Testis (tissue), 3 donors: ENCODE results near the gene DEFB110. TPM values are rescaled to one million over a fixed set of nuclear protein-coding genes. Genes with fewer than 3 reads are reported as not detected.

Experiments
- DNase-seq: peaks from one replicate; pipeline ENCODE4 v3.0.0-alpha.2; 2019
- H3K27ac ChIP-seq, 2 donors: fragments of 200-600 bp; sonication (generic); one replicate each; pipeline ENCODE4 v1.5.1; 2019
- H3K27me3 ChIP-seq: fragments of 200-600 bp; sonication (generic); one replicate; pipeline ENCODE4 v1.5.1; 2019
- H3K36me3 ChIP-seq: fragments of 200-600 bp; sonication (generic); one replicate; pipeline ENCODE4 v1.5.1; 2017; ENCODE audit warnings: low read depth; ENCODE audit errors: missing control alignments
- H3K4me1 ChIP-seq: fragments of 200-600 bp; sonication (generic); one replicate; pipeline ENCODE4 v1.5.1; 2019
- H3K4me3 ChIP-seq, 2 donors: fragments of 200-600 bp; sonication (generic); one replicate each; pipeline ENCODE4 v1.5.1; 2017 to 2019
- H3K9me3 ChIP-seq: fragments of 200-600 bp; sonication (generic); one replicate; pipeline ENCODE4 v1.5.1; 2017
- POLR2A ChIP-seq: fragments of 450-650 bp; IDR thresholded peaks from one replicate; pipeline ENCODE4 v1.6.1; 2017; ENCODE audit warnings: antibody characterized with exemption, mild to moderate bottlenecking, moderate library complexity
- WGBS, 2 donors: methylation state at CpG; one replicate each; pipeline ENCODE4 v1.1.5; 2018; 5-methylcytosine and 5-hydroxymethylcytosine counted together
- intact Hi-C: fragments of 100-400 bp; cut with DNase I; formaldehyde crosslinking; loops from one replicate; pipeline ENCODE4 v1.15.1; 2023; ENCODE audit warnings: low total_unique reads
- polyA plus RNA-seq: library from polyadenylated mRNA; stranded (reverse); fragments of 350-450 nt; fragmentation: Illumina TruSeq; extraction: RNeasy Lipid Tissue Mini Kit (QIAGEN cat#74804); gene quantifications from one replicate; pipeline ENCODE4 v1.2.3, GENCODE V29; 2014; ENCODE audit warnings: low read depth, low replicate concordance; ENCODE audit not compliant: insufficient read depth
- total RNA-seq, 2 donors: library from RNA; depleted of rRNA; stranded (reverse); fragments of >200 nt; gene quantifications; one replicate each; pipeline ENCODE4 v1.2.3, GENCODE V29; 2016
- TF ChIP-seq, protein P1 (sequence below), 3 experiments: fragments of 450-650 bp in 2 of 3; fragments of 200-600 bp in 1 of 3; sonication (generic) in 1 of 3; IDR thresholded peaks; one replicate each; pipeline ENCODE4 v1.5.1; 2016 to 2019; ENCODE audit warnings: antibody characterized with exemption in 3 of 3, mild to moderate bottlenecking in 2 of 3, moderate library complexity in 1 of 3

The DEFB110 gene
- total and polyA plus RNA-seq, 3 donors from 2014 or later = not detected

DNA sequence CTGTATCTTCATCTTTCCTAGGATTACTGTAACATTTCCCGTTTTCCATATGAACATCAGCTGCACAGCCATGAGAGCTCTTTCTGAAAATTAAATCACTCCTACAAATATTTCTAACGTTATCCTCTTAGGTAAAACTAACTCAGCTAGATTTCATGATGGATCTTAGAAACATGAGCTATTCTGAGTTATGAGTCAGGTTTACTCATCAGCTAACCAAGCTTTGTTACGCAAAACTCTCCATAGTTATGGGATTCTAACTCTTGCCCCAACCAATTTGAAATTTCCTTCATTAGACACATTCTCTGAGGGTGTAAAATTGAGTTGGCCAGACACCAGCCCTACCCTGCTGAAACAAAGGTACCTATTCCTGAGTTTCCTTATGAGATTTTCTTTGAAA is 14.0 kb downstream of the DEFB110 start:
- WGBS, 2 donors = 61 to 76% methylated on average over 3 of the region's 3 CpGs
- intact Hi-C loops = no loop called here
- no peak for TF ChIP-seq POLR2A
- TF ChIP-seq, protein P1, sequence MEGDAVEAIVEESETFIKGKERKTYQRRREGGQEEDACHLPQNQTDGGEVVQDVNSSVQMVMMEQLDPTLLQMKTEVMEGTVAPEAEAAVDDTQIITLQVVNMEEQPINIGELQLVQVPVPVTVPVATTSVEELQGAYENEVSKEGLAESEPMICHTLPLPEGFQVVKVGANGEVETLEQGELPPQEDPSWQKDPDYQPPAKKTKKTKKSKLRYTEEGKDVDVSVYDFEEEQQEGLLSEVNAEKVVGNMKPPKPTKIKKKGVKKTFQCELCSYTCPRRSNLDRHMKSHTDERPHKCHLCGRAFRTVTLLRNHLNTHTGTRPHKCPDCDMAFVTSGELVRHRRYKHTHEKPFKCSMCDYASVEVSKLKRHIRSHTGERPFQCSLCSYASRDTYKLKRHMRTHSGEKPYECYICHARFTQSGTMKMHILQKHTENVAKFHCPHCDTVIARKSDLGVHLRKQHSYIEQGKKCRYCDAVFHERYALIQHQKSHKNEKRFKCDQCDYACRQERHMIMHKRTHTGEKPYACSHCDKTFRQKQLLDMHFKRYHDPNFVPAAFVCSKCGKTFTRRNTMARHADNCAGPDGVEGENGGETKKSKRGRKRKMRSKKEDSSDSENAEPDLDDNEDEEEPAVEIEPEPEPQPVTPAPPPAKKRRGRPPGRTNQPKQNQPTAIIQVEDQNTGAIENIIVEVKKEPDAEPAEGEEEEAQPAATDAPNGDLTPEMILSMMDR (IDR thresholded peaks at IDR 0.05) = no peak

DNA sequence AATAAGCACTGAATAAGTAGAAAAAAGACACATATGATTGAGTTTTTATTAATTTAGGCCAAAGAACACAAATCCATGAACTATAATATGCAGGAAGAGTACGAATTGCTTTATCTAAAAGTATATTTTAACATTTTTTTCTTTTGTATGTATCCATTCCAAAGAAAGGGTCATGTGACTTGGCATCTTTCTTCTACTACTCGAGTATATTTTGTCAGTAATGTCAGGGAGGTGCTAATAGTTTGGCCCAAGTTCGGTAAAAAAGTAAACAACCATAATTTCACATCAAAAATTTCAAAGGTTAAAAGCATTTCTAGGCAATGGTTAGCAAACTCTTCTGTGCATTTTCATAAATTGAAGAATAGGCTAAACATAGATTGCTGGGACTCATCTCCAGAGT is 18.7 kb downstream of the DEFB110 start:
- no peak for TF ChIP-seq POLR2A
- TF ChIP-seq, protein P1 (IDR thresholded peaks at IDR 0.05) = no peak
- H3K9me3 ChIP-seq = no peaks in the 10 kb centered on the region
- H3K4me1 ChIP-seq = no peaks in the 10 kb centered on the region
- H3K36me3 ChIP-seq = no peaks in the 10 kb centered on the region
- no peak for DNase-seq
- no peak overlapping the region for H3K4me3 ChIP-seq
- WGBS, 2 donors = 67 to 77% methylated on average over 3 of the region's 3 CpGs
- intact Hi-C loops = no loop called here
- H3K27ac ChIP-seq = no peak overlapping the region
- H3K27me3 ChIP-seq = no peaks in the 10 kb centered on the region

More for the DNA sequence above, 14.0 kb downstream of the DEFB110 start:
- no peak overlapping the region for H3K4me3 ChIP-seq
- no peaks in the 10 kb centered on the region for H3K27me3 ChIP-seq
- H3K4me1 ChIP-seq = no peaks in the 10 kb centered on the region
- no peak overlapping the region for H3K27ac ChIP-seq
- no peaks in the 10 kb centered on the region for H3K36me3 ChIP-seq
- DNase-seq = no peak
- no peaks in the 10 kb centered on the region for H3K9me3 ChIP-seq

DNA sequence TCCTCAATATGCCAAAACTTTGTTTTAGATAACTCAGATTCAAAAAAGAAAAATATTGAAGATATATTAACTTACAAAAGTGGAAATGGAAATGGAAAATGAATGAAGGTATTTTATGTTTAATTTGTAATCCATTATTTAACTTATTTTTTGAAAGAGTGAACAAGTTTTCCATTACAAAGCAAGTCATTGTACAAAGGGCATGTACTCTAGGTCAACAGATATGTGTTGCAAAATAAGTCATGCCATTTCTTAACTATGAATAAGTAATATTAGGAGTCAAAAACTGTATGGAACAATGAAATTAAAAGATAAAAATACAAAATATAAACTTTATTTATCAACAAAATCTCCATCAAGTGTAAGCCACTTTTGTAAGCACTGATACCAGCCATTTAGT is 26.5 kb downstream of the DEFB110 start:
- H3K36me3 ChIP-seq = no peaks in the 10 kb centered on the region
- intact Hi-C loops = no loop called here
- H3K9me3 ChIP-seq = no peaks in the 10 kb centered on the region
- TF ChIP-seq, protein P1 (IDR thresholded peaks at IDR 0.05) = no peak
- no peak for TF ChIP-seq POLR2A
- no peaks in the 10 kb centered on the region for H3K4me1 ChIP-seq
- no peaks in the 10 kb centered on the region for H3K27me3 ChIP-seq
- H3K4me3 ChIP-seq = no peak overlapping the region
- DNase-seq = no peak
- no peak overlapping the region for H3K27ac ChIP-seq

DNA sequence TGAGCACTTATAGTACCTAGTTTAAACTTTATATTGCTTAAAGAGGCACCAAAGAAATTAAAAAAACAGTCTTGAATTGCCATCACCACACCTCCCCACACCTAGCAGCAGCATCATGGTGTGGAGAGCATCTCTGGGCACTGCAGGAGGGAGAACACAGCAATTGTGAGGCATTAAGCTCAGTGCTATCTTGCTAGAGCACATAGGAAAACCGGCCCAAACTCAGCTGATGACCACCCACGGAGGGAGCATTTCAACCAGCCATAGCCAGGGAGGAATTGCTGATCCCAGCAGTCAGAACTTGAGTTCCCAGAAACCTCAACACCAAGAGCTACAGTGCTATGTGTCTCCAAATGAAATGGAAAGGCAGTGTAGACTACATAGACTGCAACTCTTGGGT is 32.9 kb downstream of the DEFB110 start:
- Histone ChIP-seq H3K36me3 (no peaks in the 10 kb centered on the region), H3K27me3 (no peaks in the 10 kb centered on the region), H3K4me3 (no peak overlapping the region), H3K9me3 (no peaks in the 10 kb centered on the region), H3K27ac (no peak overlapping the region), H3K4me1 (no peaks in the 10 kb centered on the region)
- 65 to 75% methylated on average over 2 of the region's 2 CpGs for WGBS, 2 donors
- TF ChIP-seq POLR2A = no peak
- TF ChIP-seq, protein P1 (IDR thresholded peaks at IDR 0.05) = no peak
- DNase-seq = no peak
- intact Hi-C loops = no loop called here

DNA sequence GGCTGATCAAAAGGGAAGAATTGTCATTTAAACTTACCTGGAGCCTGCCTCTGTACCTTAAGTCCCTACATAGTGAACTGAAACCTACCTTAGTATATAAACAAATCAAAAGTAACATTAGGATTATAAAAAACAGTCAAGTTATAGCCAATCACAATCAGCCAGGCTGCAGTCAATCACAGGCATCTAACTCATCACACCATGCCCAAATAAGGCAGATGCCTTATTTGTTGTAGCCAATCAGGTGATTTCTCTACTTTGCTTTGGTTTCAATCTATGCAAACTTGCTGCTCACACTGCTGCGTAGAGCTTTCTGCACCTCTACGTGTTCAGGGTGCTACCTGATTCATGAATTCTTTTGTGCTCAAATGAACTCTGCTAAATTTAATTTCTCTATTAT is 34.0 kb downstream of the DEFB110 start:
- Histone ChIP-seq H3K36me3 (no peaks in the 10 kb centered on the region), H3K27ac (no peak overlapping the region), H3K9me3 (no peaks in the 10 kb centered on the region), H3K27me3 (no peaks in the 10 kb centered on the region), H3K4me3 (no peak overlapping the region), H3K4me1 (no peaks in the 10 kb centered on the region)
- 92 to 93% methylated on average over 2 of the region's 2 CpGs for WGBS, 2 donors
- intact Hi-C loops = no loop called here
- TF ChIP-seq POLR2A = no peak
- TF ChIP-seq, protein P1 (IDR thresholded peaks at IDR 0.05) = no peak
- DNase-seq = no peak
